ENCODE measurements around the gene LRCH1.

The LRCH1 gene

DNA sequence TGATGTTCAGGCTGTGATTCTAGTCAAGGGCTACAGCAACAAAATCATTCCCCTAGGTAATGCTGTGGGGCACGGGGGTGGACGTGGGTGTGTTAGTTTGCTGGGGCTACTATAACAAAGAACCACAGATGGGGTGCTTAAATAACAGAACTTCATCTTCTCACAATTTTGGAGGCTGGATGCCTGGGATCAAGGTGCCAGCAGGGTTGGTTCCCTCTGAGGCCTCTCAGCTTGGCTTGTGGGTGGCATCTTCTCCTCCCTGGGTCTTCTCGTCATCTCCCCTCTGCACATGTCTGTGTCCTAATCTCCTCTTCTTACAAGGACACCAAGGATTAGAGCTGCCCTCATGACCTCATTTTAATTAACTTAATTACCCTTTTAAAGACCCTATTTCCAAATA lies 129.0 kb downstream of the LRCH1 start:
- Histone ChIP-seq H3K4me3 (replicated peaks; ENCODE audit: insufficient read depth, low read length) (no peak overlapping the region), H3K27me3 (ENCODE audit: insufficient read depth, poor library complexity, severe bottlenecking) (no peaks in the 10 kb centered on the region), H3K27ac (replicated peaks) (no peak overlapping the region)
- DNase-seq (ENCODE audit: low read depth in 1 of 2, low spot score in 1 of 2) = no peak
- no peak for TF ChIP-seq POLR2AphosphoS5 (IDR thresholded peaks at IDR 0.05; ENCODE audit: low read depth)
- TF ChIP-seq, protein P1, sequence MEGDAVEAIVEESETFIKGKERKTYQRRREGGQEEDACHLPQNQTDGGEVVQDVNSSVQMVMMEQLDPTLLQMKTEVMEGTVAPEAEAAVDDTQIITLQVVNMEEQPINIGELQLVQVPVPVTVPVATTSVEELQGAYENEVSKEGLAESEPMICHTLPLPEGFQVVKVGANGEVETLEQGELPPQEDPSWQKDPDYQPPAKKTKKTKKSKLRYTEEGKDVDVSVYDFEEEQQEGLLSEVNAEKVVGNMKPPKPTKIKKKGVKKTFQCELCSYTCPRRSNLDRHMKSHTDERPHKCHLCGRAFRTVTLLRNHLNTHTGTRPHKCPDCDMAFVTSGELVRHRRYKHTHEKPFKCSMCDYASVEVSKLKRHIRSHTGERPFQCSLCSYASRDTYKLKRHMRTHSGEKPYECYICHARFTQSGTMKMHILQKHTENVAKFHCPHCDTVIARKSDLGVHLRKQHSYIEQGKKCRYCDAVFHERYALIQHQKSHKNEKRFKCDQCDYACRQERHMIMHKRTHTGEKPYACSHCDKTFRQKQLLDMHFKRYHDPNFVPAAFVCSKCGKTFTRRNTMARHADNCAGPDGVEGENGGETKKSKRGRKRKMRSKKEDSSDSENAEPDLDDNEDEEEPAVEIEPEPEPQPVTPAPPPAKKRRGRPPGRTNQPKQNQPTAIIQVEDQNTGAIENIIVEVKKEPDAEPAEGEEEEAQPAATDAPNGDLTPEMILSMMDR (IDR thresholded peaks at IDR 0.05; ENCODE audit: insufficient read depth, low read length) = no peak
- TF ChIP-seq SPI1 (IDR thresholded peaks at IDR 0.05; ENCODE audit: borderline replicate concordance, low read depth) = no peak

DNA sequence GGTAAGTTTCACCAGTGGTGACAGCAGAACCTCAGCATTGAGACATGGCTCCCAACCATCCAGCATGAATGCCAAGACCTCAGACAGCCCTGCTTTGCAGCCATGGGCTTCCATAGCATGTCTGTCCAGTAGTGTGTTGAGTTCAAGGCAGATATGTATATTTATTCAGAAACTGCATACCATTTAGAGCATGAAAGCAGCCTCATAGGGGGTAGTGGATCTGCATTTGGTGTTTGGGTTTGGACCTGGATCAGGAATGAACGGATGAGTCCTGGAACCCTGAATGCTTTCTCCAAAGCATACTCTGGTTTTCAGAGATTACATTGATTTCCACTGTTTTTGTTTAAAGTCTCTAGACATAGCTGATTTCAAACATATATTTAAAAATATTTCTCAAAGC lies 129.7 kb downstream of the LRCH1 start:
- TF ChIP-seq, protein P1 (IDR thresholded peaks at IDR 0.05; ENCODE audit: insufficient read depth, low read length) = no peak
- TF ChIP-seq GABPA (IDR thresholded peaks at IDR 0.05; ENCODE audit: low read depth) = no peak
- TF ChIP-seq, protein P2, sequence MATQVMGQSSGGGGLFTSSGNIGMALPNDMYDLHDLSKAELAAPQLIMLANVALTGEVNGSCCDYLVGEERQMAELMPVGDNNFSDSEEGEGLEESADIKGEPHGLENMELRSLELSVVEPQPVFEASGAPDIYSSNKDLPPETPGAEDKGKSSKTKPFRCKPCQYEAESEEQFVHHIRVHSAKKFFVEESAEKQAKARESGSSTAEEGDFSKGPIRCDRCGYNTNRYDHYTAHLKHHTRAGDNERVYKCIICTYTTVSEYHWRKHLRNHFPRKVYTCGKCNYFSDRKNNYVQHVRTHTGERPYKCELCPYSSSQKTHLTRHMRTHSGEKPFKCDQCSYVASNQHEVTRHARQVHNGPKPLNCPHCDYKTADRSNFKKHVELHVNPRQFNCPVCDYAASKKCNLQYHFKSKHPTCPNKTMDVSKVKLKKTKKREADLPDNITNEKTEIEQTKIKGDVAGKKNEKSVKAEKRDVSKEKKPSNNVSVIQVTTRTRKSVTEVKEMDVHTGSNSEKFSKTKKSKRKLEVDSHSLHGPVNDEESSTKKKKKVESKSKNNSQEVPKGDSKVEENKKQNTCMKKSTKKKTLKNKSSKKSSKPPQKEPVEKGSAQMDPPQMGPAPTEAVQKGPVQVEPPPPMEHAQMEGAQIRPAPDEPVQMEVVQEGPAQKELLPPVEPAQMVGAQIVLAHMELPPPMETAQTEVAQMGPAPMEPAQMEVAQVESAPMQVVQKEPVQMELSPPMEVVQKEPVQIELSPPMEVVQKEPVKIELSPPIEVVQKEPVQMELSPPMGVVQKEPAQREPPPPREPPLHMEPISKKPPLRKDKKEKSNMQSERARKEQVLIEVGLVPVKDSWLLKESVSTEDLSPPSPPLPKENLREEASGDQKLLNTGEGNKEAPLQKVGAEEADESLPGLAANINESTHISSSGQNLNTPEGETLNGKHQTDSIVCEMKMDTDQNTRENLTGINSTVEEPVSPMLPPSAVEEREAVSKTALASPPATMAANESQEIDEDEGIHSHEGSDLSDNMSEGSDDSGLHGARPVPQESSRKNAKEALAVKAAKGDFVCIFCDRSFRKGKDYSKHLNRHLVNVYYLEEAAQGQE (IDR thresholded peaks at IDR 0.05; ENCODE audit: insufficient replicate concordance, low read depth) = no peak
- no peak for TF ChIP-seq SPI1 (IDR thresholded peaks at IDR 0.05; ENCODE audit: borderline replicate concordance, low read depth)
- no peak for DNase-seq (ENCODE audit: low read depth in 1 of 2, low spot score in 1 of 2)
- Histone ChIP-seq H3K27ac (replicated peaks) (no peak overlapping the region), H3K27me3 (ENCODE audit: insufficient read depth, poor library complexity, severe bottlenecking) (no peaks in the 10 kb centered on the region), H3K4me3 (replicated peaks; ENCODE audit: insufficient read depth, low read length) (no peak overlapping the region)

DNA sequence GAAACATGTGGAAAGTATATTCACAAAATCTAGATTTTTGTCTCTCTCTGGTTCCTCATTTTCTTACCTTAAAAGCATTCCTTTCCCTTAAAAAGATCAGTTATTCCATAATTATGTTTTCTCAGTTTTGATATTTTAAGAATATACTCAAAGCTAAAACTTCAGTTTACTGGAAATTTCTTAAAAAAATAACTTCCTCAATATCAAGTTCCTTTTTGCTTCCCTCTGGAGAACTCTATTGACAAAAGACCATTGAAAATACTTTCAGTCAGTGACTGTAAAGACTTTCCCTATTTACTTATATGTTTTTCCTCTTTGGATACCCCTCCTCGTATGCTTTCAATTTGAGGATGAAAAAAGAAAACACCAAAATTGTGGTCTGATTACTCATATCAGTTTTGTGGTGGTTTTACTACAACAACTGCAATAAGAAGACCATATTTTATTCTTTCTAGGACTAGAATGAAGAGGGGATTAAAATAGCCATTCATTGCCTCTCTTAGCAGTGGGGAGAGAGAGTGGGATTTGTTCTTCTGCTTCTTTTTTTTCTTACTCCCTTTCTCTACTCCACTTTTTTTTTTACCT lies 130.8 kb downstream of the LRCH1 start:
- Histone ChIP-seq H3K27me3 (ENCODE audit: insufficient read depth, poor library complexity, severe bottlenecking) (no peaks in the 10 kb centered on the region), H3K27ac (replicated peaks) (no peak overlapping the region; the same call in 1 of the 2 replicates), H3K4me3 (replicated peaks; ENCODE audit: insufficient read depth, low read length) (no peak overlapping the region)
- DNase-seq (ENCODE audit: low read depth in 1 of 2, low spot score in 1 of 2) = no peak
- no peak for TF ChIP-seq GABPA (IDR thresholded peaks at IDR 0.05; ENCODE audit: low read depth)
- TF ChIP-seq SPI1 (IDR thresholded peaks at IDR 0.05; ENCODE audit: borderline replicate concordance, low read depth) = no peak
- TF ChIP-seq POLR2AphosphoS5 (IDR thresholded peaks at IDR 0.05; ENCODE audit: low read depth) = no peak
- TF ChIP-seq, protein P2 (IDR thresholded peaks at IDR 0.05; ENCODE audit: insufficient replicate concordance, low read depth) = no peak
- TF ChIP-seq, protein P1 (IDR thresholded peaks at IDR 0.05; ENCODE audit: insufficient read depth, low read length) = no peak

Measured in HL-60 (cell line).